Measurements from ENCODE around the gene ZNF44. TPM values are rescaled to one million over a fixed set of nuclear protein-coding genes. Genes with fewer than 3 reads are reported as not detected.

The ZNF44 gene
- total and polyA plus RNA-seq, 2 of the 13 experiments (the other 11 are each of a cell fraction or from before 2014, with no cell fraction given), result 6.9 to 15.7 TPM

GRCh38 chr19:12333162-12334159 is 38.8 kb upstream of the ZNF44 start, which contains the start of gene ZNF563 (continued):
- TF ChIP-seq ZNF160 (CRISPR knock-in tag; IDR thresholded peaks at IDR 0.05) (no peak), MZF1 (CRISPR knock-in tag; IDR thresholded peaks at IDR 0.05; ENCODE audit: borderline replicate concordance) (no peak), SRSF9 (IDR thresholded peaks at IDR 0.05; ENCODE audit: borderline replicate concordance, insufficient read depth, low read depth, low read length, poor library complexity, severe bottlenecking) (no peak), NR2C2 (CRISPR knock-in tag; IDR thresholded peaks at IDR 0.05; ENCODE audit: borderline replicate concordance) (0 out of 2 replicates have a peak, but pooled peaks have one; percentile 35), E2F2 (CRISPR knock-in tag; IDR thresholded peaks at IDR 0.05; ENCODE audit: borderline replicate concordance) (no peak), ERF (CRISPR knock-in tag; IDR thresholded peaks at IDR 0.05) (0 out of 2 replicates have a peak, but pooled peaks have one; percentile 29), ZNF558 (CRISPR knock-in tag; IDR thresholded peaks at IDR 0.05; ENCODE audit: borderline replicate concordance) (no peak; the same call in 1 of the 2 replicates), SNAI1 (CRISPR knock-in tag; IDR thresholded peaks at IDR 0.05; ENCODE audit: borderline replicate concordance) (no peak), CEBPG (CRISPR knock-in tag; IDR thresholded peaks at IDR 0.05) (no peak), FOXK1 (CRISPR knock-in tag; IDR thresholded peaks at IDR 0.05; ENCODE audit: borderline replicate concordance, low read depth) (peak; percentile 53; the same call in 1 of the 2 replicates), GPBP1L1 (CRISPR knock-in tag; IDR thresholded peaks at IDR 0.05) (no peak), GATA4 (IDR thresholded peaks at IDR 0.05; ENCODE audit: borderline replicate concordance, low read depth) (peak; percentile 55; the same call in 1 of the 2 replicates), FOXA3 (CRISPR knock-in tag; IDR thresholded peaks at IDR 0.05) (no peak), TP53 (CRISPR knock-in tag; conservative IDR thresholded peaks at IDR 0.05) (no peak), KLF6 (CRISPR knock-in tag; IDR thresholded peaks at IDR 0.05) (0 out of 2 replicates have a peak, but pooled peaks have one; percentile 65)
- TF ChIP-seq, protein P1, sequence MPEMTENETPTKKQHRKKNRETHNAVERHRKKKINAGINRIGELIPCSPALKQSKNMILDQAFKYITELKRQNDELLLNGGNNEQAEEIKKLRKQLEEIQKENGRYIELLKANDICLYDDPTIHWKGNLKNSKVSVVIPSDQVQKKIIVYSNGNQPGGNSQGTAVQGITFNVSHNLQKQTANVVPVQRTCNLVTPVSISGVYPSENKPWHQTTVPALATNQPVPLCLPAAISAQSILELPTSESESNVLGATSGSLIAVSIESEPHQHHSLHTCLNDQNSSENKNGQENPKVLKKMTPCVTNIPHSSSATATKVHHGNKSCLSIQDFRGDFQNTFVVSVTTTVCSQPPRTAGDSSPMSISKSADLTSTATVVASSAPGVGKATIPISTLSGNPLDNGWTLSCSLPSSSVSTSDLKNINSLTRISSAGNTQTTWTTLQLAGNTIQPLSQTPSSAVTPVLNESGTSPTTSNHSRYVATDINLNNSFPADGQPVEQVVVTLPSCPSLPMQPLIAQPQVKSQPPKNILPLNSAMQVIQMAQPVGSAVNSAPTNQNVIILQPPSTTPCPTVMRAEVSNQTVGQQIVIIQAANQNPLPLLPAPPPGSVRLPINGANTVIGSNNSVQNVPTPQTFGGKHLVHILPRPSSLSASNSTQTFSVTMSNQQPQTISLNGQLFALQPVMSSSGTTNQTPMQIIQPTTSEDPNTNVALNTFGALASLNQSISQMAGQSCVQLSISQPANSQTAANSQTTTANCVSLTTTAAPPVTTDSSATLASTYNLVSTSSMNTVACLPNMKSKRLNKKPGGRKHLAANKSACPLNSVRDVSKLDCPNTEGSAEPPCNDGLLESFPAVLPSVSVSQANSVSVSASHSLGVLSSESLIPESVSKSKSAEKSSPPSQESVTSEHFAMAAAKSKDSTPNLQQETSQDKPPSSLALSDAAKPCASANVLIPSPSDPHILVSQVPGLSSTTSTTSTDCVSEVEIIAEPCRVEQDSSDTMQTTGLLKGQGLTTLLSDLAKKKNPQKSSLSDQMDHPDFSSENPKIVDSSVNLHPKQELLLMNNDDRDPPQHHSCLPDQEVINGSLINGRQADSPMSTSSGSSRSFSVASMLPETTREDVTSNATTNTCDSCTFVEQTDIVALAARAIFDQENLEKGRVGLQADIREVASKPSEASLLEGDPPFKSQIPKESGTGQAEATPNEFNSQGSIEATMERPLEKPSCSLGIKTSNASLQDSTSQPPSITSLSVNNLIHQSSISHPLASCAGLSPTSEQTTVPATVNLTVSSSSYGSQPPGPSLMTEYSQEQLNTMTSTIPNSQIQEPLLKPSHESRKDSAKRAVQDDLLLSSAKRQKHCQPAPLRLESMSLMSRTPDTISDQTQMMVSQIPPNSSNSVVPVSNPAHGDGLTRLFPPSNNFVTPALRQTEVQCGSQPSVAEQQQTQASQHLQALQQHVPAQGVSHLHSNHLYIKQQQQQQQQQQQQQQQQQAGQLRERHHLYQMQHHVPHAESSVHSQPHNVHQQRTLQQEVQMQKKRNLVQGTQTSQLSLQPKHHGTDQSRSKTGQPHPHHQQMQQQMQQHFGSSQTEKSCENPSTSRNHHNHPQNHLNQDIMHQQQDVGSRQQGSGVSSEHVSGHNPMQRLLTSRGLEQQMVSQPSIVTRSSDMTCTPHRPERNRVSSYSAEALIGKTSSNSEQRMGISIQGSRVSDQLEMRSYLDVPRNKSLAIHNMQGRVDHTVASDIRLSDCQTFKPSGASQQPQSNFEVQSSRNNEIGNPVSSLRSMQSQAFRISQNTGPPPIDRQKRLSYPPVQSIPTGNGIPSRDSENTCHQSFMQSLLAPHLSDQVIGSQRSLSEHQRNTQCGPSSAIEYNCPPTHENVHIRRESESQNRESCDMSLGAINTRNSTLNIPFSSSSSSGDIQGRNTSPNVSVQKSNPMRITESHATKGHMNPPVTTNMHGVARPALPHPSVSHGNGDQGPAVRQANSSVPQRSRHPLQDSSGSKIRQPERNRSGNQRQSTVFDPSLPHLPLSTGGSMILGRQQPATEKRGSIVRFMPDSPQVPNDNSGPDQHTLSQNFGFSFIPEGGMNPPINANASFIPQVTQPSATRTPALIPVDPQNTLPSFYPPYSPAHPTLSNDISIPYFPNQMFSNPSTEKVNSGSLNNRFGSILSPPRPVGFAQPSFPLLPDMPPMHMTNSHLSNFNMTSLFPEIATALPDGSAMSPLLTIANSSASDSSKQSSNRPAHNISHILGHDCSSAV (CRISPR knock-in tag; IDR thresholded peaks at IDR 0.05; ENCODE audit: borderline replicate concordance), result no peak

All from HepG2 (cell line).